HL-60 (cell line): ENCODE data around the gene MYD88.
"Not testable (repeated sequence)": the region's sequence is repeated elsewhere in the genome, so short reads cannot be mapped to it uniquely, and the experiment has no call there.

Experiments used
- DNase-seq, 2 experiments: peaks; one replicate each; pipeline ENCODE4 v3.0.0-alpha.2; 2010 to 2020; ENCODE audit warnings: low read depth in 1 of 2, low spot score in 1 of 2
- H3K27ac ChIP-seq: fragments of 250-450 bp; sonication (Bioruptor Pico); replicated peaks from 2 replicates; pipeline ENCODE4 v1.5.1; 2020; ENCODE audit warnings: mild to moderate bottlenecking, moderate library complexity
- H3K27me3 ChIP-seq: fragments of 250-450 bp; sonication (Bioruptor Pico); 2 replicates; pipeline ENCODE4 v1.5.1; 2021; ENCODE audit warnings: mild to moderate bottlenecking, moderate library complexity; ENCODE audit not compliant: insufficient read depth, poor library complexity, severe bottlenecking
- H3K4me3 ChIP-seq: replicated peaks from 2 replicates; pipeline ENCODE4 v1.5.1; 2011; ENCODE audit warnings: mild to moderate bottlenecking, control low read depth, low read length; ENCODE audit not compliant: insufficient read depth
- GABPA ChIP-seq: IDR thresholded peaks from 2 replicates; pipeline ENCODE4 v1.6.1; 2012; ENCODE audit warnings: low read depth
- POLR2AphosphoS5 ChIP-seq: IDR thresholded peaks from 2 replicates; pipeline ENCODE4 v1.6.1; 2012; ENCODE audit warnings: low read depth
- SPI1 ChIP-seq: IDR thresholded peaks from 2 replicates; pipeline ENCODE4 v1.6.1; 2012; ENCODE audit warnings: low read depth, mild to moderate bottlenecking, borderline replicate concordance
- TF ChIP-seq, protein P1 (sequence below): IDR thresholded peaks from one replicate; pipeline ENCODE4 v1.5.1; 2011; ENCODE audit warnings: low read length, control low read depth, inconsistent platforms; ENCODE audit not compliant: insufficient read depth
- TF ChIP-seq, protein P2 (sequence below): IDR thresholded peaks from 2 replicates; pipeline ENCODE4 v1.6.1; 2012; ENCODE audit warnings: low read depth; ENCODE audit not compliant: insufficient replicate concordance

MYD88 gene

DNA sequence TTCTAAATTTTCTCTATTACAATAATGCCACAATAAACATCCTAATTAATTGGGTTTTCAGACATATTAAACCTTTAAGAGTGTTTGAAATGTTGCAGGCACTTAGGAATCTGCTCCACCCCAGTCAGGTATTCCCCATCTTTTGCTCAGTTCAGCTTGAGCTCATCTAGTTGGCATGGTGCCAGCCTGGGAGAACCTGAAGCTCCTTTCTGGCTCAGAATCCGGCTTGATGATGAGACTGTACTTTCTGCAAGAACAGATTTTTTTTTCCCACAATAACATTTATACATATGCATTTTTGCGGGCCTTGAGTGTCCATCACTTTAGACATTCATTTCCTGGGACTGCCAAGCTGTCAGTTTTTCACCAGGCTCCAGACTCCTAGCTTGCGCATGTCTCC, 19.1 kb downstream of the MYD88 start:
- H3K4me3 ChIP-seq = no peak overlapping the region
- DNase-seq = no peak
- TF ChIP-seq GABPA = no peak
- TF ChIP-seq, protein P1, sequence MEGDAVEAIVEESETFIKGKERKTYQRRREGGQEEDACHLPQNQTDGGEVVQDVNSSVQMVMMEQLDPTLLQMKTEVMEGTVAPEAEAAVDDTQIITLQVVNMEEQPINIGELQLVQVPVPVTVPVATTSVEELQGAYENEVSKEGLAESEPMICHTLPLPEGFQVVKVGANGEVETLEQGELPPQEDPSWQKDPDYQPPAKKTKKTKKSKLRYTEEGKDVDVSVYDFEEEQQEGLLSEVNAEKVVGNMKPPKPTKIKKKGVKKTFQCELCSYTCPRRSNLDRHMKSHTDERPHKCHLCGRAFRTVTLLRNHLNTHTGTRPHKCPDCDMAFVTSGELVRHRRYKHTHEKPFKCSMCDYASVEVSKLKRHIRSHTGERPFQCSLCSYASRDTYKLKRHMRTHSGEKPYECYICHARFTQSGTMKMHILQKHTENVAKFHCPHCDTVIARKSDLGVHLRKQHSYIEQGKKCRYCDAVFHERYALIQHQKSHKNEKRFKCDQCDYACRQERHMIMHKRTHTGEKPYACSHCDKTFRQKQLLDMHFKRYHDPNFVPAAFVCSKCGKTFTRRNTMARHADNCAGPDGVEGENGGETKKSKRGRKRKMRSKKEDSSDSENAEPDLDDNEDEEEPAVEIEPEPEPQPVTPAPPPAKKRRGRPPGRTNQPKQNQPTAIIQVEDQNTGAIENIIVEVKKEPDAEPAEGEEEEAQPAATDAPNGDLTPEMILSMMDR = no peak
- TF ChIP-seq POLR2AphosphoS5 = no peak
- TF ChIP-seq, protein P2, sequence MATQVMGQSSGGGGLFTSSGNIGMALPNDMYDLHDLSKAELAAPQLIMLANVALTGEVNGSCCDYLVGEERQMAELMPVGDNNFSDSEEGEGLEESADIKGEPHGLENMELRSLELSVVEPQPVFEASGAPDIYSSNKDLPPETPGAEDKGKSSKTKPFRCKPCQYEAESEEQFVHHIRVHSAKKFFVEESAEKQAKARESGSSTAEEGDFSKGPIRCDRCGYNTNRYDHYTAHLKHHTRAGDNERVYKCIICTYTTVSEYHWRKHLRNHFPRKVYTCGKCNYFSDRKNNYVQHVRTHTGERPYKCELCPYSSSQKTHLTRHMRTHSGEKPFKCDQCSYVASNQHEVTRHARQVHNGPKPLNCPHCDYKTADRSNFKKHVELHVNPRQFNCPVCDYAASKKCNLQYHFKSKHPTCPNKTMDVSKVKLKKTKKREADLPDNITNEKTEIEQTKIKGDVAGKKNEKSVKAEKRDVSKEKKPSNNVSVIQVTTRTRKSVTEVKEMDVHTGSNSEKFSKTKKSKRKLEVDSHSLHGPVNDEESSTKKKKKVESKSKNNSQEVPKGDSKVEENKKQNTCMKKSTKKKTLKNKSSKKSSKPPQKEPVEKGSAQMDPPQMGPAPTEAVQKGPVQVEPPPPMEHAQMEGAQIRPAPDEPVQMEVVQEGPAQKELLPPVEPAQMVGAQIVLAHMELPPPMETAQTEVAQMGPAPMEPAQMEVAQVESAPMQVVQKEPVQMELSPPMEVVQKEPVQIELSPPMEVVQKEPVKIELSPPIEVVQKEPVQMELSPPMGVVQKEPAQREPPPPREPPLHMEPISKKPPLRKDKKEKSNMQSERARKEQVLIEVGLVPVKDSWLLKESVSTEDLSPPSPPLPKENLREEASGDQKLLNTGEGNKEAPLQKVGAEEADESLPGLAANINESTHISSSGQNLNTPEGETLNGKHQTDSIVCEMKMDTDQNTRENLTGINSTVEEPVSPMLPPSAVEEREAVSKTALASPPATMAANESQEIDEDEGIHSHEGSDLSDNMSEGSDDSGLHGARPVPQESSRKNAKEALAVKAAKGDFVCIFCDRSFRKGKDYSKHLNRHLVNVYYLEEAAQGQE = no peak
- no peak for TF ChIP-seq SPI1
- H3K27me3 ChIP-seq = no peaks in the 10 kb centered on the region
- H3K27ac ChIP-seq = no peak overlapping the region

DNA sequence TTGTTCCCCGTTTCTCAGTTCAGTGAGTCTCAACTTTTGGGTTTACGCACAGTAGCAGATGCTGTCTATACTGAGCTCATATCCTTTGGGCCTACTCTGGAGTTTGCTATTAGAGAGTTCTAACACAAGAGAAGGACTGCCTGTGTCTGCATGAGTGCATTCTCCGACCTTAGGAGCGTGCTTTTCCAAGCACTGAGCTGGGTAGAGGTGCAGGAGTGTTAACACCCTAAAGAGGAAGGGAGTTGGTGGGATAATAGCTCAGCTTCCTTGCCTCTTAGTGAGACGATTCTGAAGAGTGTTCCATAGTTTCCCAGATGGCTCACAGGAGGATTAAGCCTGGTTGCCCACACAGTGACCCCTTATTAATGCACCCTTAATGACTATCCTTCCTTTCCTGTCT, 20.0 kb downstream of the MYD88 start:
- TF ChIP-seq, protein P2 = no peak
- TF ChIP-seq GABPA = no peak
- TF ChIP-seq, protein P1 = no peak
- TF ChIP-seq POLR2AphosphoS5 = no peak
- no peak for TF ChIP-seq SPI1
- Histone ChIP-seq H3K4me3 (no peak overlapping the region), H3K27ac (no peak overlapping the region), H3K27me3 (no peaks in the 10 kb centered on the region)
- no peak for DNase-seq

DNA sequence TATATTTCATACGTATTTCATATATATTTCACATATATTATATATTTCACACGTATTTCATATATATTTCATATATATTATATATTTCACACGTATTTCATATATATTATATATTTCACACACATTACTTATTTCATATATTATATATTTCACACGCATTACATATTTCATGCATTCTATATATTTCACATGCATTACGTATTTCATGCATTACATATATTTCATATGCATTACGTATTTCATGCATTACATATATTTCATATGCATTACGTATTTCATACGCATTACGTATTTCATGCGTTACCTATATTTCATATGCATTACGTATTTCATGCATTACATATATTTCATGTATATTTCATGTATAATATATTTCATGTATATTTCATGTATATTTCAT, 22.2 kb downstream of the MYD88 start:
- not testable (repeated sequence) for DNase-seq, H3K27me3 ChIP-seq, H3K27ac ChIP-seq, H3K4me3 ChIP-seq

DNA sequence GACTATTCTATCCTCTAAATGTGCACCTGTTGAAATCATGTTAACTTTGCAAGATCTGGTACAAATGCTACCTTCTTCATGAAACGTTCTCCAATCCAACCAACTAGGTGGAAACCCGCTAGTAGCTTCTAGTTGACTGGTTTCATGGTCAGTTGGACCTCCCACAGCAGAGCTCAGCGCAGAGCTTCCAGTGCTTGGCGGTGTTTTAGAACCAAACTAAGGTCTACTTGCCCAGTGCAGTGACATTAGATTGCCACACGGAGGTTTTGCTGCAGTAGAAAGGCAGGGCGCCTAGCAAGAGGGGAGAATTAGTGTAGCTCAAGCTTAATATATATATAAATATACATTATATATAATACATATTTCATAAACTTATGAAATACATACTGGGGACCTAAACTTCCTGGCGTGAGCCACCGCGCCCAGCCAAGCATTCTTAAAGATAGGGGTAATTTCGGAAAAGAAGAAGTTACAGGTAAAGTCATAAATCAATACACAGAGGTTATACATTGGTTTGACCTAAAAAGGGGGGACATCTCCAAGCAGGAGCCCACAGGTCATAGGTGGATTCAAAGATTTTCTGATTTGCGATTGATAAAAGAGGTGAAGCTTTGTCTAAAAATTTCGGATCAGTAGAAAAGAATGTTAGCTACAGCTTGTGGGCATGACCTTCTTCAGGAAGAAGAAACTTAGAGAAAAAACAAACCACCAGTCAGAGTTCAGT, 24.8 kb downstream of the MYD88 start:
- H3K27me3 ChIP-seq = no peaks in the 10 kb centered on the region
- DNase-seq = peak; percentile 50
- TF ChIP-seq, protein P1 = peak; percentile 36
- no peak for TF ChIP-seq POLR2AphosphoS5
- TF ChIP-seq SPI1 = no peak
- TF ChIP-seq, protein P2 = no peak
- no peak for TF ChIP-seq GABPA
- no peak overlapping the region for H3K27ac ChIP-seq
- no peak overlapping the region for H3K4me3 ChIP-seq
